GM12801 (cell line): Measurements from ENCODE around the gene FRMD5.

Source experiments
- TF ChIP-seq, protein P1 (sequence below): IDR thresholded peaks from one replicate; pipeline ENCODE4 v1.5.1; 2011; ENCODE audit warnings: control low read depth; ENCODE audit not compliant: insufficient read length; ENCODE audit errors: extremely low read depth

FRMD5 gene

GRCh38 chr15:43968551-43968950 is 226.5 kb downstream of the FRMD5 start:
- TF ChIP-seq, protein P1, sequence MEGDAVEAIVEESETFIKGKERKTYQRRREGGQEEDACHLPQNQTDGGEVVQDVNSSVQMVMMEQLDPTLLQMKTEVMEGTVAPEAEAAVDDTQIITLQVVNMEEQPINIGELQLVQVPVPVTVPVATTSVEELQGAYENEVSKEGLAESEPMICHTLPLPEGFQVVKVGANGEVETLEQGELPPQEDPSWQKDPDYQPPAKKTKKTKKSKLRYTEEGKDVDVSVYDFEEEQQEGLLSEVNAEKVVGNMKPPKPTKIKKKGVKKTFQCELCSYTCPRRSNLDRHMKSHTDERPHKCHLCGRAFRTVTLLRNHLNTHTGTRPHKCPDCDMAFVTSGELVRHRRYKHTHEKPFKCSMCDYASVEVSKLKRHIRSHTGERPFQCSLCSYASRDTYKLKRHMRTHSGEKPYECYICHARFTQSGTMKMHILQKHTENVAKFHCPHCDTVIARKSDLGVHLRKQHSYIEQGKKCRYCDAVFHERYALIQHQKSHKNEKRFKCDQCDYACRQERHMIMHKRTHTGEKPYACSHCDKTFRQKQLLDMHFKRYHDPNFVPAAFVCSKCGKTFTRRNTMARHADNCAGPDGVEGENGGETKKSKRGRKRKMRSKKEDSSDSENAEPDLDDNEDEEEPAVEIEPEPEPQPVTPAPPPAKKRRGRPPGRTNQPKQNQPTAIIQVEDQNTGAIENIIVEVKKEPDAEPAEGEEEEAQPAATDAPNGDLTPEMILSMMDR, result no peak

GRCh38 chr15:43966646-43967045 is 228.4 kb downstream of the FRMD5 start:
- TF ChIP-seq, protein P1, result no peak

DNA sequence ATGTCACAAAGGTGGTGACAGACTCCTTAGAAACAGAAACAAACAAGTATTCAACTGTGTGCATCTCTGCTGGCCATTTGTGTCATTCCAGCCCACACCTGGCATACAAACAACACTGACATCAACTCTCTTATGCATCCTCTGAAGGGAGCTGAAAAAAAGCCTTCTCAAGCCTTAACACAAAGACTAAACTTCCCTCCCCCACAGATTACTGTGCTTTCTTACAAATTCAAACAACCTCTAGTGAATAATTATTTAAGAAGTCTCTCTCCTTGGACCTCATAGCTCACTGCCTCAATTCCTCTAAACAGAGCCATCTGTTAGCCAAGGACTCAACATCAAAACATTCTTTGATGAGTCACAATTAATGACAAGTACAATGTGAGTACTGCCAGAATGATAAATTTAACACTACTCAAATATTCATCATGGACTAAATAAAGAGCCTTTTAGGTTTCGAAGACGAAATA is 236.2 kb downstream of the FRMD5 start:
- TF ChIP-seq, protein P1, result no peak

GRCh38 chr15:43957724-43958123 is 237.3 kb downstream of the FRMD5 start:
- TF ChIP-seq, protein P1, result no peak

GRCh38 chr15:43955140-43955539 is 239.9 kb downstream of the FRMD5 start:
- TF ChIP-seq, protein P1, result no peak

DNA sequence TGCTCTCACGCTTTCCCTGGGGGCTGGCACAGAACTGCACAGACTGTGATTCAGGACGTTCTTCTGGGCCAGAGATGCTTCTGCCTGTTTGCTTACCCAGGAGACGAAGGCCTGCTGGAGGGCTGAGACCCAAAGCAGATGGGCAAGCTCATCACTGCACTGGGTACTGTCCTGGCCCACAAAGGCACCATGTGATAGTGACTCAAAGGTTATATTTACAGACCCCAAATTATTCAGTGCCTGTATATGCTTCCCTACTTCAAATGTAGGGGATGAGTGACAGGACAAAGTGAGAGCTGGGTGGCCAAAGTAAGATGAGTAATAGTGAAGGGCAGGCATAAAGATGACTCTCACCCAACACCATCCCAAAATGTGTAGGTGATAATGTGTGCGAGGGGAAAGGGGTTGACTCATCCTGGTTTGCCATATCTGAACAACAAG is 240.9 kb downstream of the FRMD5 start:
- TF ChIP-seq, protein P1, result no peak

DNA sequence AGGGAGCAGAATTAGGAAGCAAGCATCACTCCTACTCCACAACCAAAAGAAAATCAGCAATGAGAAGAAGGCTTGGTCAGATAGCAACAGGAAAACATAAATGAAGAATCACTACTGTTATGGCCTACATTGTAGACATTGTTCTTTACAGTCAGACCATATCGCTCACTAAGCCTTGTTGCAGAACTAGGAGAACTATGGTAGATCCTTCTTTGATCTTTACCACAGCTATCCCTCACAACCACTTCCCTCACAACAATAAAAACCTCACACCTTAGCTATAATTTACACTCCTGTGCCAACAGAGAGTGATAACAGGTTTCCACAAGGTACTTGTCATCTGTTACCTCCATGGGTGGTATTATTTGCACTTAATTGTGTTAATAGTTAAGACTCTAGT is 241.7 kb downstream of the FRMD5 start:
- TF ChIP-seq, protein P1, result no peak
